PC-3 (cell line): ENCODE results near the gene ACTG2. TPM values are rescaled to one million over a fixed set of nuclear protein-coding genes. Genes with fewer than 3 reads are reported as not detected.

ENCODE experiments used
- ATAC-seq: fragments of 200-7000 bp; cut with Tn5 transposase; 2 replicates; pipeline ENCODE4 v1.9.1; 2020; ENCODE audit warnings: mild to moderate bottlenecking, moderate library complexity
- Bru-seq: library from RNA; stranded (reverse); fragments of 400-500 nt; gene quantifications from one replicate; lab custom pipeline; 2021; lab: Mats Ljungman, UMichigan
- BruChase-seq, 2 experiments: library from RNA; stranded (reverse); fragments of 400-500 nt; gene quantifications; one replicate each; lab custom pipeline; 2021; lab: Mats Ljungman, UMichigan
- BruUV-seq: library from RNA; stranded (reverse); fragments of 400-500 nt; replicated peaks from 2 replicates; lab custom pipeline; 2021; lab: Mats Ljungman, UMichigan
- CTCF ChIA-PET: fragments of 300-600 bp; sonication (Branson Sonifier 250); formaldehyde crosslinking; loops from one replicate; lab custom pipeline; 2022; ENCODE audit warnings: antibody characterized with exemption; lab: Charles Lee
- POLR2A ChIA-PET: fragments of 300-600 bp; sonication (Branson Sonifier 250); formaldehyde crosslinking; loops from one replicate; lab custom pipeline; 2022; ENCODE audit warnings: antibody characterized with exemption; ENCODE audit not compliant: unreplicated experiment; lab: Charles Lee
- DNase-seq: peaks from one replicate; pipeline ENCODE4 v3.0.0-alpha.2; 2015
- H2AFZ ChIP-seq: fragments of 300-600 bp; sonication (generic); 2 replicates; pipeline ENCODE4 v1.6.0; 2016; ENCODE audit warnings: antibody characterized with exemption, low read length
- H3F3A ChIP-seq: fragments of 300-600 bp; sonication (generic); one replicate; pipeline ENCODE4 v1.6.0; 2017; ENCODE audit warnings: antibody characterized with exemption, low read length, control low read depth, mild to moderate bottlenecking; ENCODE audit not compliant: unreplicated experiment
- H3K27ac ChIP-seq: fragments of 300-600 bp; sonication (generic); 2 replicates; pipeline ENCODE4 v1.5.1; 2016; ENCODE audit warnings: mild to moderate bottlenecking, low read length
- H3K27me3 ChIP-seq: fragments of 300-600 bp; sonication (generic); 2 replicates; pipeline ENCODE4 v1.6.1; 2016; ENCODE audit warnings: low read length, mixed read lengths
- H3K36me3 ChIP-seq: fragments of 300-600 bp; sonication (generic); 2 replicates; pipeline ENCODE4 v1.6.1; 2016; ENCODE audit warnings: low read depth, mixed run types, low read length, mixed read lengths
- H3K4me1 ChIP-seq: fragments of 300-600 bp; sonication (generic); 2 replicates; pipeline ENCODE4 v1.5.1; 2016; ENCODE audit warnings: low read length; ENCODE audit not compliant: insufficient read depth
- H3K4me2 ChIP-seq: fragments of 300-600 bp; sonication (generic); 2 replicates; pipeline ENCODE4 v1.6.0; 2016; ENCODE audit warnings: low read length
- H3K4me3 ChIP-seq: fragments of 300-600 bp; sonication (generic); 2 replicates; pipeline ENCODE4 v1.5.1; 2016; ENCODE audit warnings: mild to moderate bottlenecking, low read length, mixed read lengths
- H3K79me2 ChIP-seq: fragments of 300-600 bp; sonication (generic); 2 replicates; pipeline ENCODE4 v1.6.1; 2017; ENCODE audit warnings: low read length, mixed read lengths
- H3K9ac ChIP-seq: fragments of 300-600 bp; sonication (generic); 2 replicates; pipeline ENCODE4 v1.6.0; 2016; ENCODE audit warnings: mild to moderate bottlenecking, low read length
- H3K9me2 ChIP-seq: fragments of 300-600 bp; sonication (generic); replicated peaks from 2 replicates; pipeline ENCODE4 v1.6.1; 2016; ENCODE audit warnings: mixed run types, low read length, mixed read lengths
- H3K9me3 ChIP-seq: fragments of 300-600 bp; sonication (generic); 2 replicates; pipeline ENCODE4 v1.6.1; 2016; ENCODE audit warnings: low read length, mixed read lengths
- H4K20me1 ChIP-seq: fragments of 300-600 bp; sonication (generic); 2 replicates; pipeline ENCODE4 v1.6.1; 2016; ENCODE audit warnings: low read length, mixed read lengths
- CTCF ChIP-seq: fragments of 300-600 bp; sonication (generic); conservative IDR thresholded peaks from 2 replicates; pipeline ENCODE4 v1.5.1; 2017; ENCODE audit warnings: antibody characterized with exemption, low read depth, mild to moderate bottlenecking, low read length
- EZH2 ChIP-seq: fragments of 300-600 bp; sonication (generic); IDR thresholded peaks from one replicate; pipeline ENCODE4 v1.6.1; 2017; ENCODE audit warnings: antibody characterized with exemption, mild to moderate bottlenecking, low read length; ENCODE audit not compliant: unreplicated experiment
- EZH2phosphoT487 ChIP-seq: fragments of 300-600 bp; sonication (generic); IDR thresholded peaks from 2 replicates; pipeline ENCODE4 v1.6.1; 2018; ENCODE audit warnings: mild to moderate bottlenecking, antibody characterized with exemption, low read length, borderline replicate concordance
- intact Hi-C: fragments of 100-400 bp; cut with micrococcal nuclease; formaldehyde crosslinking; loops from 2 replicates; pipeline ENCODE4 v1.9.0; 2023
- long read RNA-seq: library from polyadenylated mRNA; unstranded; transcript quantifications from one replicate; pipeline ENCODE4 v2.0.0, GENCODE V29; 2021; ENCODE audit not compliant: unreplicated experiment
- total RNA-seq: library from RNA; depleted of rRNA; stranded (reverse); fragments of >200 nt; gene quantifications from 2 replicates; pipeline ENCODE4 v1.2.3, GENCODE V29; 2014; rRNA removed

The ACTG2 gene
- total RNA-seq (1.6 and 3.8 TPM in 2 replicates), Bru-seq, nascent RNA (percentile 17 among the genes with signal in this experiment), BruChase-seq, experiment 1, labeled RNA remaining after a 6-hour chase (percentile 8 among the genes with signal in this experiment), BruChase-seq, experiment 2, labeled RNA remaining after a 2-hour chase (percentile 7 among the genes with signal in this experiment)
- long read RNA-seq = 0 reads

DNA sequence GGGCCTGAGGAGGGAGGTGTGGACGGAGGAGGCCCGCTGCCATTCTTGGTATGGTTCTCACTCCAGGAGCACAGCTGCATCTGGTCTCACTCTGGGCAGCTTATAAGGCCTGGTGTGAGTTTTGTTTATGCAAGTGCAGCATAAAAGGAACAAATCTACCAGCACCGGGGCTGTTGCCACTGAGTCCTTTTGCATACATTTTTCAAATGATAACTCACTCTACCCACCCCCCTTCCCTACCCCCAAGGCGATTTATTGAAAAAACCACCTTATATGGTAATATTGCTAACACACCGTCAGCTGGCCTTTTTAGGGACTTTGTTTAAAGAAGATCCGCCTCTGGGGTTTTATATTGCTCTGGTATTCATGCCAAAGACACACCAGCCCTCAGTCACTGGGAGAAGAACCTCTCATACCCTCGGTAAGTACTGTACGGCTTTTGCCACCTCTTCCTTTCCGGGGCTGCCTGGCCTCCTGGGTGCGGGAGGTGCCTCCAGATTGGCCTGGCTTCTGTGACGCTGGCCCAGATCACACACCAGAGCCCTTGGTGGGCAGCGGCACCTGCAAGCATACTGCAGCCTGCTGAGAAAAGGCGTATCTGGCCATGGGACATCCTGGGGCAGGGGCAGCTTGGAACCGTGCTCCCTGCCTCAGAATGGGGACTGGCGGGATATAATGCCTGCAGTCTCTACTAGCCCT, at the start of gene ACTG2:
Gene ACTG2 (plus strand): TSS at position 378 of the 699 bp plus-strand sequence. CDS start 8,304 bp downstream, outside the sequence.
- H3K9me2 ChIP-seq = no peaks in the 10 kb centered on the region
- intact Hi-C loops = no loop called here
- H4K20me1 ChIP-seq = no peaks in the 10 kb centered on the region
- no peak within 1 kb of the TSS for H3K27ac ChIP-seq
- peaks cover 1% of the 10 kb centered on the region for H3K4me1 ChIP-seq
- no peak within 1 kb of the TSS for H3K4me2 ChIP-seq
- no peak within 1 kb of the TSS for H3K4me3 ChIP-seq
- no peaks in the 10 kb centered on the region for H3K27me3 ChIP-seq
- no peak within 1 kb of the TSS for H2AFZ ChIP-seq
- DNase-seq (peak; percentile 9), ATAC-seq (no peak)
- TF ChIP-seq EZH2 (no peak), EZH2phosphoT487 (no peak), CTCF (no peak)
- POLR2A ChIA-PET = no interaction called here
- CTCF ChIA-PET = no interaction called here
- no TSS peak for BruUV-seq
- no peaks in the 10 kb centered on the region for H3F3A ChIP-seq
- H3K36me3 ChIP-seq = no peaks in the 10 kb centered on the region
- H3K9ac ChIP-seq = no peak within 1 kb of the TSS
- no peaks in the 10 kb centered on the region for H3K79me2 ChIP-seq
- H3K9me3 ChIP-seq = no peaks in the 10 kb centered on the region

GRCh38 chr2:73844087-73844486, 48.7 kb upstream of the ACTG2 start:
- no peak for DNase-seq
- CTCF ChIA-PET = no interaction called here
- TF ChIP-seq EZH2 (no peak), EZH2phosphoT487 (no peak), CTCF (no peak)
- Histone ChIP-seq H3K79me2 (no peaks in the 10 kb centered on the region), H3K27me3 (no peaks in the 10 kb centered on the region), H4K20me1 (no peaks in the 10 kb centered on the region), H3K9me3 (no peaks in the 10 kb centered on the region), H2AFZ (no peak overlapping the region), H3K4me3 (no peak overlapping the region), H3K4me2 (no peak overlapping the region), H3K9me2 (no peaks in the 10 kb centered on the region), H3K9ac (no peak overlapping the region), H3K4me1 (peaks cover 13% of the 10 kb centered on the region), H3K36me3 (peaks cover 28% of the 10 kb centered on the region), H3K27ac (no peak overlapping the region), H3F3A (no peaks in the 10 kb centered on the region)
- POLR2A ChIA-PET = no interaction called here
- no TSS peak for BruUV-seq
- intact Hi-C loops = no loop called here
- no peak for ATAC-seq

- ATAC-seq (no peak), DNase-seq (no peak)
- Histone ChIP-seq H3K4me2 (no peak overlapping the region), H3F3A (no peaks in the 10 kb centered on the region), H3K27me3 (no peaks in the 10 kb centered on the region), H2AFZ (no peak overlapping the region), H3K4me1 (peaks cover 18% of the 10 kb centered on the region), H3K4me3 (no peak overlapping the region), H4K20me1 (no peaks in the 10 kb centered on the region), H3K9ac (no peak overlapping the region), H3K36me3 (peaks cover 39% of the 10 kb centered on the region), H3K27ac (no peak overlapping the region), H3K9me2 (no peaks in the 10 kb centered on the region), H3K9me3 (no peaks in the 10 kb centered on the region), H3K79me2 (no peaks in the 10 kb centered on the region)
- POLR2A ChIA-PET = no interaction called here
- TF ChIP-seq EZH2 (no peak), CTCF (no peak), EZH2phosphoT487 (no peak)
- intact Hi-C loops = loop anchor here (5.0 kb wide), 1 partner anchor 87 kb away; no protein-coding TSS in a partner anchor
- CTCF ChIA-PET = no interaction called here
- no TSS peak for BruUV-seq
These were observed 42.8 kb upstream of the ACTG2 start for GRCh38 chr2:73850009-73850408.
